Measurements from ENCODE around the gene ZNF764.

The ZNF764 gene

GRCh38 chr16:30569746-30570635 lies 11.8 kb upstream of the ZNF764 start:
- DNase-seq, result no peak

- no peak for DNase-seq
These were observed 11.1 kb upstream of the ZNF764 start for GRCh38 chr16:30569281-30569680.

DNA sequence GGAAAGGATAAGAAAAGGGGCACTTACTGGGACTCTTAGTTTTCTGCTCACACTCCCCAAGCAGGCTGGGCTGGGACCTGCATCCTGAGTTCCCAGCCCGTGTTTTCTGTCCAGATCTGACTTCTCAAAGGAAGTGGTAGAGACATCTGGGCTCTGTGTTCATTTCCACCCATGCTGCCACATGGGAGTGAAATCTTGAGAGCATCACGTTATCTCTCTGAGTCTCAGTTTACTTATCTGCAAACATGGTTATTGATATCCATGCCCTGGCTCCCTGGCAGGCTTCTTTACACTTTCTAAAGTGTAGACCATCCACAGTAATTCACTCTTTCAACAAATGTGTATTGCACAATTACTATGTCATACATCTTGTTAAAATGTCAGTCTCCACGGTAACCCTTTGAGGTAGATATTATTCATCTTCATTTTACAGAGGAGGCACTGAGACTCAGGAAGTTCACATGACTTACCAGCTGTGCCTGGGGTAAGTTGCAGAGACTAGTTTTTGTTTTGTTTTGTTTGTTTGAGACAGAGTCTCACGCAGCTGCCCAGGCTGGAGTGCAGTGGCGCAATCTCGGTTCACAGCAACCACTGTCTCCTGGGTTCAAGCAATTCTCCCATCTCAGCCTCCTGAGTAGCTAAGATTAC lies 9.9 kb upstream of the ZNF764 start:
- DNase-seq, result peak in 2 of 4 experiments; percentile 31 to 33

GRCh38 chr16:30567160-30567990 lies 9.2 kb upstream of the ZNF764 start:
- DNase-seq, result no peak

- DNase-seq, result no peak
These were observed 8.4 kb upstream of the ZNF764 start for GRCh38 chr16:30566531-30566930.

- no peak for DNase-seq
These were observed 7.8 kb upstream of the ZNF764 start for GRCh38 chr16:30565984-30566383.

- DNase-seq, result no peak
These were observed 7.4 kb upstream of the ZNF764 start for GRCh38 chr16:30565526-30565925.

DNA sequence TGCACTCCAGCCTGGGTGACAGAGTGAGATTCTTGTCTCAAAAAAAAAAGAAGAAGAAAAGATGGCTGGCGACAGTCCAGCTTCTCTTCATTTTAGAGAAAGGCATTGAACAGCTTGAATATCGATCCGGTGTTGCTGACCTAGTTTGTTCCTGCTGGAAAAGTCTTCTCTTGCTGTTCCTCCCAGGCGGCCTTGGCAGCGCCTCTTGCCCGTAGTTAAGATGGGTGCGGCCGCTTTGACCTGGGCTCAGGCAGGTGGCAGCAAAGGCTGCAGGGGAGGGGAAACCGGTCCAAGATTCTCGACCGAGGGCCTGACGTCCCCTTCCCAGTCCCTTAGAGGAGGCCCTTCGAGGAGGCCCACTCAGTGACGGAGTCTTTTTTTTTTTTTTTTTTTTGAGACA lies 3.8 kb upstream of the ZNF764 start:
- no peak for DNase-seq

GRCh38 chr16:30561089-30561816 lies 3.1 kb upstream of the ZNF764 start:
- DNase-seq, result no peak

DNA sequence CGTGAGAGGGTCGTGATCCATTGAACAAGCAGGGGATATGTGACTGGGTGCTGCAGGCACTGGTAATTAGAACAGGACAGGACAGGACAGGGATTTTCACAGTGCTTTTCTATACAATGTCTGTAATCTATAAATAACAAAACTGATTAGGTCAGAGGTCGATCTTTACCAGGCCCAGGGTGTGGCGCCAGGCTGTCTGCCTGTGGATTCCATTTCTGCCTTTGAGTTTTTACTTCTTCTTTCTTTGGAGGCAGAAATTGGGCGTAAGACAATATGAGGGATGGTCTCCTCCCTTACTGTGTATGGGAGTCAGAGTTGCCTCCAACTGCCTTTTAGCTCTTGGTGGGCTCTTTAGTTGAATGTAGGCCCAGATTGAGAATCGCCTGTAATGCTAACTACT lies 1.5 kb upstream of the ZNF764 start:
- DNase-seq, result no peak

DNA sequence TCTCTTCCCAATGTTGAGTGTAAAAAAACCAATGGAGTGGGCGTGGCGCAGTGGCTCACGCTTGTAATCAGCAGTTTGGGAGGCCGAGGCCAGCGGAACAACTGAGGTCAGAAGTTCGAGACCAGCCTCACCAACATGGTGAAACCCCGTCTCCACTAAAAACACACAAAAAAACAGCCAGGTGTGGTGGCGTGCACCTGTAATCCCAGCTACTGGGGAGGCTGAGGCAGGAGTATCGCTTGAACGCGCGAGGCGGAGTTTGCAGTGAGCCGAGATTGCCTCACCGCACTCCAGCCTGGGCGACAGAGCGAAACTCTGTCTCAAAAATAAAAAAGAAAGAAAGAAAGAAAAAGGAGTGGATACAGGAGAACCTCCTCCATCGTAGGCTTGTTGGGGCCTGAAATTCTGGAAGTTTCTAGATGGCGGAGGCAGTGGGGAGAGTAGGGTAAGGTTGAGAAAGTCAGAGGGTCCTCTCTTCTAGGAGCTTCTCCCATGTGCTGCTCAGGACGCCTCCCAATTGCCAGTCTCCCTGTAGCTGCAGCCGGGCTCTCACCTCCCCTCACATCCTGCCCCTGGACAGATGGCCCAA lies 709 bp upstream of the ZNF764 start:
- no peak for DNase-seq

GRCh38 chr16:30557707-30557956 lies 542 bp downstream of the ZNF764 start:
- DNase-seq, result no peak

DNA sequence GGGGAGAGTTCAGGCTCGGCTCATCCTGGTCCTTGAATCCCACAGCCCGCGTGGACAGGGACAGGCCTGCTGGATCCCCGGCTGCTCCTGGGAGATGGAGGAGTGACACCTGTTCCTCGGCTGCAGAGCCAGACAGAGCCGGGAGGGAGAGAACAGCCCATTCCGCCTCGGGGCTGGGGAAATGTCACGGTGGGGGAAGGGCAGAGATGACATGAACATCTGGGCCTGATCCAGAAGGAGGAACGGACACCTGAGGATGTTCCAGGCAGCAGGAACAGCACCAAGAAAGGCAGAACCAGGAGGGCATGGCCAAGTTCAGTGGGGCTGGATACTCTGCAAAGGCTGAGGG lies 2.1 kb downstream of the ZNF764 start:
- DNase-seq, result no peak

GRCh38 chr16:30555315-30556124 lies 2.7 kb downstream of the ZNF764 start:
- no peak for DNase-seq

DNA sequence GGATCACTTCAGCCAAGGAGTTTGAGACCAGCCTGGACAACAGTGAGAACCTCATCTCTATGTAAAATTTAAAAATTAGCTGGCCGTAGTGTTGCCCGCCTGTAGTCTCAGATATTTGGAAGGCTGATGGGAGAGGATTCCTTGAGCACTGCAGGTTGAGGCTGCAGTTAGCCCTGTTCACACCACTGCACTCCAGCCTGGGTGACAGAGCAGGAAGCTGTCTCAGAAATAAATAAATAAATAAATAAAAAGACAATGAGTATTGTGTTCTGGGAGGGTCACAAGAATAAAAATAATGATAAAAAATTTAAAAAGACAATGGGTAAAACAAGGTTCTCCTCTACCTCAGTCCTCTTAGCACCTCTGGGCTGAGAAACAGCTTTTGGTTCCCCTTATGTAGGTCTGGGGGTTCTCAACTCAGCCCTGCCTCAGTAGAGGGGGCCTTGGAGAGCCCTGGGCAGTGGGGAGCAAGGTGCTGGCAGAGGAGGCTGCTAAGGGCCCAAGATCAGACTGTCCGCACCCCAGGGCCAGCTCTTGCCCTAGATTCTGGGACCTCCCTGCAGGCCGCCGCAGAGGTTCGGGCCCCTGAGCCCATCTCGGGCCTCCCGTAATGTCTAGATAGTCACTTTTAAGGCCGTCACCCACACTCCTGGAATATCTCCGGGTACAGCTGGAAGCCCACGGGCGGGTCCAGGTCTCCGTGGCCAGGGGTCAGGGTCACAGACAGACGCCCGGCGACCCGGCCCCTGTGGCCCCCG lies 3.4 kb downstream of the ZNF764 start:
- no peak for DNase-seq

DNA sequence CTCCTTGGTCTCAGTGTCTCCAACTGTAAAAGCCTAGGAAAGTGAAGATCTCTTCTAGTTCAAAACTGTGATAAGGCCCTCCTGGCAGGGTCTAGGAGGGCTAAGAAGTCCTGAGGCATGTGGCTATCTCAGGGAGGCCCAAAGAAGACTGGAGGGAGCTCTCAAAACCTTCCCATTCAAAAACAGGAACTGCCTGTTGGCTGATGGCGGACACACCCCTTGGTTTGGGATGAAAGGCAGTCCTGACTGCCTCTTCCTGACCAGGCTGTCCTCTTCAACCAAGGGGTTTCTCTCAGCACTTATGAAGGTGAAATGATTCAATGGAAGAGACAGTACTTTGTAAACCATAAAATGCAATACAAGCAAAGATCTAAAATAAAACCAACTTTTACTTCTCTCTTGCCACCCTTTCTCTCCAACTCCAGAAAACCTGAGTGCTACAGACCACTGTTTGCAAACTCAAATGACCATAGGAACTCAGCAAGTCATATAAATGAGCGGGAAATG lies 4.7 kb downstream of the ZNF764 start:
- DNase-seq, result no peak

- no peak for DNase-seq
These were observed 5.2 kb downstream of the ZNF764 start for GRCh38 chr16:30552956-30553355.

DNA sequence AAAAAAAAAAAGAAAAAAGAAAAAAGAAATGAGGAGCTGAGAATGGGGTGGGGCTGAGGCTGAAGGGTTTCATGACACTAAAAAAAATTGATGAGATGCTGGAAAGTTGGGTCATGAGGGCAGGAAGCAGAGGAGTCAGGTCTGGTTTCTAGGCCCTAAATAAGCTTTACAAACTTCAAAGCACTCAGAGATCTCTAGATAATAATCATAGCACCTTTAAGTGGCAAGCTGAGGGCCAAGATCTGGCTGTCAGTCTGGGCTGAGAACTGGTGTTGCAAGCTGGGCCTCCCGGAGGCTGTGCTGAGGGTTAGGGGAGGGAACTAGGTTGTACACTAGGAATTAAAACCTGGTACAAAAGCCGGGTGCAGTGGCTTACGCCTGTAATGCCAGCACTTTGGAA lies 6.4 kb downstream of the ZNF764 start:
- peak in 1 of 4 experiments; percentile 14 for DNase-seq

- DNase-seq, result no peak
These were observed 9.5 kb downstream of the ZNF764 start for GRCh38 chr16:30548416-30549253.

GRCh38 chr16:30546115-30546514 lies 12.1 kb downstream of the ZNF764 start:
- no peak for DNase-seq

Data from activated naive CD4-positive, alpha-beta T cell (primary cell).